HepG2 (cell line): Measurements from ENCODE around the gene SLBP. TPM values are rescaled to one million over a fixed set of nuclear protein-coding genes. Genes with fewer than 3 reads are reported as not detected.

Experiments
- ARNT2 ChIP-seq: sonication (generic); formaldehyde crosslinking; IDR thresholded peaks from 2 replicates; pipeline ENCODE4 v1.8.0; 2022; ENCODE audit warnings: mild to moderate bottlenecking, low read depth, missing genetic modification reagents, moderate library complexity
- CEBPB ChIP-seq: IDR thresholded peaks from 2 replicates; pipeline ENCODE4 v1.6.1; 2011; ENCODE audit warnings: low read depth, low read length, improper control_type of control experiment, borderline replicate concordance
- CREM ChIP-seq, 2 experiments: sonication (generic) in 1 of 2; formaldehyde crosslinking in 1 of 2; IDR thresholded peaks; 2 replicates each; pipeline versions ENCODE4 v1.4.0 to v1.6.1; 2016 to 2020; ENCODE audit warnings: antibody characterized with exemption in 1 of 2, mild to moderate bottlenecking in 1 of 2, missing genetic modification reagents in 1 of 2
- E2F5 ChIP-seq: sonication (generic); formaldehyde crosslinking; conservative IDR thresholded peaks from 2 replicates; pipeline ENCODE4 v1.4.0; 2020; ENCODE audit warnings: missing genetic modification reagents
- ETV5 ChIP-seq: IDR thresholded peaks from 2 replicates; pipeline ENCODE4 v1.6.1; 2018; ENCODE audit warnings: missing biosample characterization, missing genetic modification reagents, inconsistent platforms, borderline replicate concordance
- FOXP1 ChIP-seq, 2 experiments: fragments of 450-650 bp in 1 of 2; IDR thresholded peaks; 2 replicates each; pipeline ENCODE4 v1.6.1; 2017 to 2018; ENCODE audit warnings: antibody characterized with exemption in 1 of 2
- JDP2 ChIP-seq: sonication (generic); formaldehyde crosslinking; IDR thresholded peaks from 2 replicates; pipeline ENCODE4 v1.8.1; 2022; ENCODE audit warnings: missing genetic modification reagents, borderline replicate concordance
- MEF2D ChIP-seq: sonication (generic); formaldehyde crosslinking; IDR thresholded peaks from 2 replicates; pipeline ENCODE4 v1.5.1; 2020; ENCODE audit warnings: mild to moderate bottlenecking, missing genetic modification reagents
- NCOA2 ChIP-seq: sonication (generic); formaldehyde crosslinking; IDR thresholded peaks from 2 replicates; pipeline ENCODE4 v1.8.0; 2022; ENCODE audit warnings: inconsistent platforms
- NFKB2 ChIP-seq: sonication (generic); formaldehyde crosslinking; IDR thresholded peaks from 2 replicates; pipeline ENCODE4 v1.4.0; 2020; ENCODE audit warnings: missing genetic modification reagents, borderline replicate concordance
- NR2F2 ChIP-seq: IDR thresholded peaks from 2 replicates; pipeline ENCODE4 v1.6.1; 2012; ENCODE audit warnings: low read depth, inconsistent platforms, borderline replicate concordance
- RAD21 ChIP-seq: fragments of 450-650 bp; formaldehyde crosslinking; IDR thresholded peaks from 2 replicates; pipeline ENCODE4 v1.5.0; 2020; ENCODE audit warnings: mild to moderate bottlenecking
- REPIN1 ChIP-seq: sonication (generic); formaldehyde crosslinking; IDR thresholded peaks from 2 replicates; pipeline ENCODE4 v1.8.0; 2022; ENCODE audit warnings: missing genetic modification reagents, low read depth, mild to moderate bottlenecking, borderline replicate concordance
- RNF219 ChIP-seq: sonication (generic); formaldehyde crosslinking; IDR thresholded peaks from 2 replicates; pipeline ENCODE4 v1.5.0; 2020; ENCODE audit warnings: mild to moderate bottlenecking, missing genetic modification reagents
- TBX2 ChIP-seq: sonication (generic); formaldehyde crosslinking; IDR thresholded peaks from 2 replicates; pipeline ENCODE4 v1.5.0; 2020; ENCODE audit warnings: missing genetic modification reagents, mild to moderate bottlenecking, borderline replicate concordance
- ZFP37 ChIP-seq: sonication (generic); formaldehyde crosslinking; IDR thresholded peaks from 2 replicates; pipeline ENCODE4 v1.4.0; 2020; ENCODE audit warnings: missing genetic modification reagents, borderline replicate concordance
- ZNF224 ChIP-seq: sonication (generic); formaldehyde crosslinking; IDR thresholded peaks from 2 replicates; pipeline ENCODE4 v1.5.0; 2020; ENCODE audit warnings: mild to moderate bottlenecking, missing genetic modification reagents
- ZNF510 ChIP-seq: sonication (generic); formaldehyde crosslinking; IDR thresholded peaks from 2 replicates; pipeline ENCODE4 v1.4.0; 2020; ENCODE audit warnings: low read depth, mild to moderate bottlenecking, missing genetic modification reagents
- ZNF598 ChIP-seq: sonication (generic); formaldehyde crosslinking; IDR thresholded peaks from 2 replicates; pipeline ENCODE4 v1.5.1; 2020; ENCODE audit warnings: mild to moderate bottlenecking, missing genetic modification reagents, borderline replicate concordance
- polyA plus RNA-seq, 8 experiments: library from polyadenylated mRNA; depleted of rRNA in 3 of 8; stranded (reverse) in 7 of 8; unstranded in 1 of 8; fragments of >200 nt; fragmentation: Illumina TruSeq in 4 of 8; extraction: Trizol in 4 of 8; gene quantifications; 2 replicates each; pipeline versions ENCODE4 v1.2.1 to v1.2.3, GENCODE V29; 2011 to 2016; ENCODE audit warnings: low read depth in 4 of 8, missing spikeins in 1 of 8, mixed read lengths in 1 of 8; ENCODE audit not compliant: insufficient read depth in 1 of 8
- total RNA-seq, 5 experiments: library from RNA; depleted of rRNA; stranded (reverse); fragments of >200 nt; fragmentation: Illumina TruSeq; extraction: Trizol; gene quantifications; 2 replicates each; pipeline ENCODE4 v1.2.3, GENCODE V29; 2016; ENCODE audit warnings: low read depth in 1 of 5
- TF ChIP-seq, protein P1 (sequence below): sonication (generic); formaldehyde crosslinking; IDR thresholded peaks from 2 replicates; pipeline ENCODE4 v1.5.0; 2020; ENCODE audit warnings: missing genetic modification reagents
- TF ChIP-seq, protein P2 (sequence below): sonication (generic); formaldehyde crosslinking; conservative IDR thresholded peaks from 2 replicates; pipeline ENCODE4 v1.8.0; 2022; ENCODE audit warnings: low read depth, missing genetic modification reagents
- TF ChIP-seq, protein P3 (sequence below): sonication (generic); formaldehyde crosslinking; IDR thresholded peaks from 2 replicates; pipeline ENCODE4 v1.4.0; 2020; ENCODE audit warnings: missing genetic modification reagents

SLBP gene
- total and polyA plus RNA-seq, 2 of the 13 experiments (the other 11 are each of a cell fraction or from before 2014, with no cell fraction given) = 43.9 to 104 TPM

DNA sequence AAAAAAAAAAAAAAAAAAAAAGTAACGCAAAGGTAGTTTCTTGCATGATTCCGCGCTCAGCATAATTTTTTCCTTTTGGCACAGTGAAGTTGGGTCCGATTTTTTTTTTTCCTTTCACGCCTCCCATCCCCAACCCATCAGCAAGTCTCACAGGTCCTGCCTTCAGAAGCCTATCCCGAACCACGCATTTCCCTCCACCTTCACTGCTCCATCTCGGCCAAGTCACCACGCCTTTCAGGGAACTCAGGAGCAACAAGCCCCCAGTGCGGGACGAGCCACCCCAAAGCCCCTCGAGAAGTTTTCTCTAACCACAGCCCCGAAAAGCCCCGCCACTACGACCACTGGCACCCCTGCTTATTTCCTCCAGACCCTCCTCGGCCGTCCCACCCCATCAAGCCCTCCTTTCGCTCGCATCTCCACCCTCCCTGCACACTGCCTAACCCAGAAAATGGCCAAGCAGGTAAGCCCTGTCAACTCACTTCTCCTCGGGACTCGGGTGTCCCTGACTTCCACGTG, 1.0 kb downstream of the SLBP start (continued):
- TF ChIP-seq NR2F2 (no peak), FOXP1 (IDR thresholded peaks at IDR 0.05) (no peak), FOXP1 (CRISPR knock-in tag; IDR thresholded peaks at IDR 0.05) (no peak), ARNT2 (no peak), CREM (IDR thresholded peaks at IDR 0.05) (no peak), CREM (CRISPR knock-in tag; IDR thresholded peaks at IDR 0.05) (no peak), CEBPB (no peak), ETV5 (CRISPR knock-in tag) (no peak), ZNF598 (CRISPR knock-in tag) (no peak), NCOA2 (CRISPR knock-in tag) (no peak), ZFP37 (CRISPR knock-in tag) (no peak), NFKB2 (CRISPR knock-in tag) (0 out of 2 replicates have a peak, but pooled peaks have one; percentile 8), MEF2D (no peak), RNF219 (CRISPR knock-in tag) (no peak), E2F5 (no peak), ZNF224 (CRISPR knock-in tag) (0 out of 2 replicates have a peak, but pooled peaks have one; percentile 21), RAD21 (CRISPR knock-in tag) (no peak), TBX2 (CRISPR knock-in tag) (no peak), ZNF510 (CRISPR knock-in tag) (0 out of 2 replicates have a peak, but pooled peaks have one; percentile 39), JDP2 (CRISPR knock-in tag) (no peak), REPIN1 (CRISPR knock-in tag) (no peak)
- TF ChIP-seq, protein P1, sequence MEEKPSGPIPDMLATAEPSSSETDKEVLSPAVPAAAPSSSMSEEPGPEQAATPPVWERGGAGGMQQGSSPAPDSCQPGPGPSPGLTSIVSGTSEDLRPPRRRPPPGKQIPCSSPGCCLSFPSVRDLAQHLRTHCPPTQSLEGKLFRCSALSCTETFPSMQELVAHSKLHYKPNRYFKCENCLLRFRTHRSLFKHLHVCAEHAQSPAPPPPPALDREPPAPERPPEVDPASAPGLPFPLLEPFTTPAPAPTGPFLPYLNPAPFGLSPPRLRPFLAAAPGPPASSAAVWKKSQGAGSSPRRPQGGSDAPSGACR (CRISPR knock-in tag) = no peak
- TF ChIP-seq, protein P2, sequence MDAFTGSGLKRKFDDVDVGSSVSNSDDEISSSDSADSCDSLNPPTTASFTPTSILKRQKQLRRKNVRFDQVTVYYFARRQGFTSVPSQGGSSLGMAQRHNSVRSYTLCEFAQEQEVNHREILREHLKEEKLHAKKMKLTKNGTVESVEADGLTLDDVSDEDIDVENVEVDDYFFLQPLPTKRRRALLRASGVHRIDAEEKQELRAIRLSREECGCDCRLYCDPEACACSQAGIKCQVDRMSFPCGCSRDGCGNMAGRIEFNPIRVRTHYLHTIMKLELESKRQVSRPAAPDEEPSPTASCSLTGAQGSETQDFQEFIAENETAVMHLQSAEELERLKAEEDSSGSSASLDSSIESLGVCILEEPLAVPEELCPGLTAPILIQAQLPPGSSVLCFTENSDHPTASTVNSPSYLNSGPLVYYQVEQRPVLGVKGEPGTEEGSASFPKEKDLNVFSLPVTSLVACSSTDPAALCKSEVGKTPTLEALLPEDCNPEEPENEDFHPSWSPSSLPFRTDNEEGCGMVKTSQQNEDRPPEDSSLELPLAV (CRISPR knock-in tag) = no peak
- TF ChIP-seq, protein P3, sequence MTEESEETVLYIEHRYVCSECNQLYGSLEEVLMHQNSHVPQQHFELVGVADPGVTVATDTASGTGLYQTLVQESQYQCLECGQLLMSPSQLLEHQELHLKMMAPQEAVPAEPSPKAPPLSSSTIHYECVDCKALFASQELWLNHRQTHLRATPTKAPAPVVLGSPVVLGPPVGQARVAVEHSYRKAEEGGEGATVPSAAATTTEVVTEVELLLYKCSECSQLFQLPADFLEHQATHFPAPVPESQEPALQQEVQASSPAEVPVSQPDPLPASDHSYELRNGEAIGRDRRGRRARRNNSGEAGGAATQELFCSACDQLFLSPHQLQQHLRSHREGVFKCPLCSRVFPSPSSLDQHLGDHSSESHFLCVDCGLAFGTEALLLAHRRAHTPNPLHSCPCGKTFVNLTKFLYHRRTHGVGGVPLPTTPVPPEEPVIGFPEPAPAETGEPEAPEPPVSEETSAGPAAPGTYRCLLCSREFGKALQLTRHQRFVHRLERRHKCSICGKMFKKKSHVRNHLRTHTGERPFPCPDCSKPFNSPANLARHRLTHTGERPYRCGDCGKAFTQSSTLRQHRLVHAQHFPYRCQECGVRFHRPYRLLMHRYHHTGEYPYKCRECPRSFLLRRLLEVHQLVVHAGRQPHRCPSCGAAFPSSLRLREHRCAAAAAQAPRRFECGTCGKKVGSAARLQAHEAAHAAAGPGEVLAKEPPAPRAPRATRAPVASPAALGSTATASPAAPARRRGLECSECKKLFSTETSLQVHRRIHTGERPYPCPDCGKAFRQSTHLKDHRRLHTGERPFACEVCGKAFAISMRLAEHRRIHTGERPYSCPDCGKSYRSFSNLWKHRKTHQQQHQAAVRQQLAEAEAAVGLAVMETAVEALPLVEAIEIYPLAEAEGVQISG = 0 out of 2 replicates have a peak, but pooled peaks have one; percentile 8
- TF ChIP-seq, all 625 proteins: peak for 5
